Right lobe of liver (tissue), 4 donors: ENCODE data around the gene MLST8.

Experiments used
- CTCF ChIP-seq, 4 donors: fragments of 200-600 bp in 3 of 4; fragments of 450-650 bp in 1 of 4; IDR thresholded peaks; one replicate each; pipeline versions ENCODE4 v1.5.1 to v1.8.0; 2016 to 2022; ENCODE audit warnings: antibody characterized with exemption in 4 of 4, mild to moderate bottlenecking in 2 of 4
- POLR2A ChIP-seq: fragments of 450-650 bp; IDR thresholded peaks from one replicate; pipeline ENCODE4 v1.6.1; 2017; ENCODE audit warnings: antibody characterized with exemption, mild to moderate bottlenecking
- donor health status: DM: no; HTN: no; CAD: no.
- donor health status: DM: no; HTN: no; CAD: no.
- donor health status: DM: no; HTN: yes; CAD: no.

GRCh38 chr16:2158262-2158638, 47.0 kb upstream of the MLST8 start:
- TF ChIP-seq POLR2A (no peak), CTCF (IDR thresholded peaks at IDR 0.05) (no peak)
